CD8-positive, alpha-beta memory T cell (primary cell): ENCODE data around the gene HS6ST3. TPM values are rescaled to one million over a fixed set of nuclear protein-coding genes. Genes with fewer than 3 reads are reported as not detected.

ENCODE experiments used
- CTCF ChIA-PET: fragments of 350-600 bp; sonication (Branson Sonifier 250); formaldehyde crosslinking; loops from one replicate; lab custom pipeline; 2021; ENCODE audit warnings: antibody characterized with exemption; lab: Charles Lee
- POLR2A ChIA-PET: fragments of 350-600 bp; sonication (Branson Sonifier 250); formaldehyde crosslinking; loops from one replicate; lab custom pipeline; 2021; ENCODE audit warnings: antibody characterized with exemption; lab: Charles Lee
- DNase-seq, 5 donors: peaks; one replicate each; pipeline versions ENCODE4 v3.0.0 to v3.0.0-alpha.2; 2020 to 2022; ENCODE audit warnings: mixed read lengths in 1 of 5
- H3K27ac ChIP-seq: one replicate; pipeline ENCODE4 v1.7.0; 2013; ENCODE audit warnings: low read depth, mild to moderate bottlenecking, low read length, moderate library complexity
- H3K27me3 ChIP-seq: 2 replicates; pipeline ENCODE4 v1.7.0; 2013; ENCODE audit warnings: low read length, mild to moderate bottlenecking; ENCODE audit not compliant: insufficient read depth, poor library complexity, severe bottlenecking
- H3K36me3 ChIP-seq: 2 replicates; pipeline ENCODE4 v1.7.0; 2013; ENCODE audit warnings: mild to moderate bottlenecking, low read length, moderate library complexity; ENCODE audit not compliant: insufficient read depth
- H3K4me1 ChIP-seq: 2 replicates; pipeline ENCODE4 v1.7.0; 2013; ENCODE audit warnings: mild to moderate bottlenecking, low read length, moderate library complexity; ENCODE audit not compliant: insufficient read depth
- H3K4me3 ChIP-seq: 2 replicates; pipeline ENCODE4 v1.7.0; 2013; ENCODE audit warnings: mild to moderate bottlenecking, low read length
- H3K9me3 ChIP-seq: 2 replicates; pipeline ENCODE4 v1.7.0; 2013; ENCODE audit warnings: mild to moderate bottlenecking, low read length
- H3K27ac Mint-ChIP-seq, 8 donors: one replicate each; pipeline ENCODE4 v1.8.0; 2020 to 2021; ENCODE audit warnings: mixed read lengths in 8 of 8, mild to moderate bottlenecking in 6 of 8, inconsistent platforms in 3 of 8, moderate library complexity in 3 of 8
- H3K27me3 Mint-ChIP-seq, 2 donors: one replicate each; pipeline ENCODE4 v1.8.0; 2020 to 2021; ENCODE audit warnings: mixed read lengths in 2 of 2, mild to moderate bottlenecking in 1 of 2, moderate library complexity in 1 of 2
- H3K36me3 Mint-ChIP-seq, 3 donors: one replicate each; pipeline ENCODE4 v1.8.0; 2020 to 2021; ENCODE audit warnings: mixed read lengths in 3 of 3, inconsistent platforms in 1 of 3, mild to moderate bottlenecking in 1 of 3
- H3K4me1 Mint-ChIP-seq, 3 donors: one replicate each; pipeline ENCODE4 v1.8.0; 2020 to 2021; ENCODE audit warnings: mixed read lengths in 3 of 3, inconsistent platforms in 1 of 3, mild to moderate bottlenecking in 1 of 3
- H3K4me3 Mint-ChIP-seq, 7 donors: one replicate each; pipeline ENCODE4 v1.8.0; 2020 to 2021; ENCODE audit warnings: mixed read lengths in 7 of 7, mild to moderate bottlenecking in 6 of 7, moderate library complexity in 4 of 7, inconsistent platforms in 2 of 7
- H3K9me3 Mint-ChIP-seq, 5 donors: one replicate each; pipeline ENCODE4 v1.8.0; 2020 to 2022; ENCODE audit warnings: mixed read lengths in 5 of 5, mild to moderate bottlenecking in 3 of 5, moderate library complexity in 2 of 5, inconsistent platforms in 1 of 5
- polyA plus RNA-seq: library from polyadenylated mRNA; unstranded; fragments of 300-500 nt; fragmentation: Illumina TruSeq; gene quantifications from one replicate; pipeline ENCODE4 v1.2.3, GENCODE V29; 2021
- total RNA-seq, 2 experiments: library from RNA; stranded (reverse); gene quantifications; one replicate each; pipeline ENCODE4 v1.2.3, GENCODE V29; 2021

Gene HS6ST3
- total and polyA plus RNA-seq, 3 experiments from 2014 or later = not detected

DNA sequence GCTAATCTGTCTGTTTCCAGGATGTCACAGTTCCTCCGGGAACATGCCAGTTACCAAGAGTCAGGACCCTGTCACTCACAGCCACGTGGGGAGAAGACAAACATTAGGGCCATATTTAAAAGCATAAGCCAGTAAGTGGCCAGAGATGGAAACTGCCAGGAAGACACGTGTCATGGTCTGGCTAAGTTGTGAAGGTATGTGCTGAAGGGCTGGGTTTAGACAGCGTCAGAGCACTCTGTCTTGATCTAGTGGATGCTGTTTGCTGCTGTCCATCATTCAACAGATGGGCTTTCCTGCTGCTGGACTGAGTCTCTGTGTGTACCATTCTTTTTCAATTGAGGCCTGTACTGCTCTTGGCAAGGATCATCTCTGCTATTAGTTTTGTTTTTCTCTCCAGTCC lies 128.6 kb downstream of the HS6ST3 start:
- H3K27ac ChIP-seq = no peak overlapping the region
- H3K4me3 ChIP-seq = no peak overlapping the region
- Mint-ChIP-seq H3K9me3 (peaks cover 2 to 21% (median 5%) of the 10 kb centered on the region in 5 donors), H3K27me3 (peaks cover 0 to 2% of the 10 kb centered on the region in 2 donors), H3K36me3 (no peaks in the 10 kb centered on the region), H3K4me3 (no peak overlapping the region), H3K4me1 (no peaks in the 10 kb centered on the region), H3K27ac (no peak overlapping the region)
- DNase-seq = no peak
- ChIA-PET CTCF (no interaction called here), POLR2A (no interaction called here)
- no peaks in the 10 kb centered on the region for H3K27me3 ChIP-seq
- H3K36me3 ChIP-seq = no peaks in the 10 kb centered on the region
- H3K9me3 ChIP-seq = no peaks in the 10 kb centered on the region
- H3K4me1 ChIP-seq = no peaks in the 10 kb centered on the region

DNA sequence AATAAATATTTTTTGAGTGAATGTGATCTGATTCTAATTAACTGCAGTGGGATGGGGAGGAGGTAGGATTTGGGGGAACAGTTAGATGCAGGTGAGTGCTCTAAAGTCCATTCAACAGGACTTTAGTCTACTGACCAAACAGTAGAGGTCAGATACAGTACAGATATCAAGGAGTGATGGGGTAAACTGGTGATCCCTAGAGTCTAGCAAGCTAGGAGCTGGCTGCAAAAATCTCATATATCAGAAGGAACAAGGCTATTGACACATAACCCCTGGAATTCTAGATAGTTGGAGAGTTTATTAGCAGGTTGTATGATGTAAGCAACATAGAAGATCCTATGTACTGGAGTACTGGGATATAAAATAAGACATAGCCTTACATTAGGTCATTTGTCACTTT lies 131.6 kb downstream of the HS6ST3 start:
- CTCF ChIA-PET = no interaction called here
- H3K9me3 Mint-ChIP-seq = peaks cover 0 to 17% (median 5%) of the 10 kb centered on the region in 5 donors

DNA sequence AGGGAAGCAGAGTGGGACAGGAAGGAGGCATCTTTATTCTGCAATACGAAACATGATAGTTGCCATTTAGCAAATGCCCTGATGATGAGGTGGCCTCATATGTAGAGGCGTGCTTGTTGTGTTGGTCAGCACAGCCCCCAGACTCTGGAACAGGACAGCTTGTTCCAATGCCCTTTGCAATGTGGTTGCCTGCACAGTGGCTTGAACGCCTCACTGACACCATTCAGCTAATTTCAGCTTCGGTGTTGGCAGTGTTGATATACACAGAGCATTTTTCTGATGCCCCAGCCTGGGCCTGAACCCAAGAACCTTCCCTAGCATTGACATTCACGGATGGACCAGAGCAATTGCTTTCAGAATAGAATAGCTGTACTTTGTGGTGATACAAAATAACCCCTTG lies 133.3 kb downstream of the HS6ST3 start:
- no peaks in the 10 kb centered on the region for H3K9me3 ChIP-seq
- Mint-ChIP-seq H3K27me3 (peaks cover 0 to 2% of the 10 kb centered on the region in 2 donors), H3K36me3 (no peaks in the 10 kb centered on the region)

More for the DNA sequence above, 131.6 kb downstream of the HS6ST3 start:
- Mint-ChIP-seq H3K4me1 (no peaks in the 10 kb centered on the region), H3K27me3 (peaks cover 0 to 2% of the 10 kb centered on the region in 2 donors), H3K36me3 (no peaks in the 10 kb centered on the region), H3K27ac (no peak overlapping the region), H3K4me3 (no peak overlapping the region)
- POLR2A ChIA-PET = no interaction called here
- Histone ChIP-seq H3K27me3 (no peaks in the 10 kb centered on the region), H3K9me3 (no peaks in the 10 kb centered on the region), H3K4me3 (no peak overlapping the region), H3K4me1 (no peaks in the 10 kb centered on the region), H3K27ac (no peak overlapping the region), H3K36me3 (no peaks in the 10 kb centered on the region)
- DNase-seq = no peak

DNA sequence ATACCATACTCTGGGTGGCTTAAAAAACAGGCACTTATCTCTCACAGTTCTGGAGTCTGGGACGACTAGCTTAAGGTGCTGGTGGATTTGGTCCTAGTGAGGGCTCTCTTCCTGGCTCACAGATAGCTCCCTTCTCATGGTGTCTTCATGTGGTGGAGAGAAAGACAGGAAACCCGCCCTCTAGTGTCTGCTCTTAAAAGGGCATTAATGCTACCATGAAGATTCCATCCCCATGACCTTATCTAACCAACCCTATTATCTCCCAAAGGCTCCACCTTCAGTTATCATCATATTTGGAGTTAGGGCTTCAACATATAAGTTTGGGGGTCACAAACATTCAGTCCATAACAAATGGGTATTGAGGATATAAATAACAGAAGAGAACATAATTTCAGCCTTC lies 139.4 kb downstream of the HS6ST3 start:
- H3K36me3 Mint-ChIP-seq = no peaks in the 10 kb centered on the region

More for the DNA sequence above, 133.3 kb downstream of the HS6ST3 start:
- Mint-ChIP-seq H3K4me3 (no peak overlapping the region), H3K9me3 (peaks cover 0 to 5% (median 2%) of the 10 kb centered on the region in 5 donors), H3K27ac (no peak overlapping the region), H3K4me1 (no peaks in the 10 kb centered on the region)
- Histone ChIP-seq H3K27me3 (no peaks in the 10 kb centered on the region), H3K4me3 (no peak overlapping the region), H3K36me3 (no peaks in the 10 kb centered on the region), H3K4me1 (no peaks in the 10 kb centered on the region), H3K27ac (no peak overlapping the region)
- ChIA-PET CTCF (no interaction called here), POLR2A (no interaction called here)
- no peak for DNase-seq

DNA sequence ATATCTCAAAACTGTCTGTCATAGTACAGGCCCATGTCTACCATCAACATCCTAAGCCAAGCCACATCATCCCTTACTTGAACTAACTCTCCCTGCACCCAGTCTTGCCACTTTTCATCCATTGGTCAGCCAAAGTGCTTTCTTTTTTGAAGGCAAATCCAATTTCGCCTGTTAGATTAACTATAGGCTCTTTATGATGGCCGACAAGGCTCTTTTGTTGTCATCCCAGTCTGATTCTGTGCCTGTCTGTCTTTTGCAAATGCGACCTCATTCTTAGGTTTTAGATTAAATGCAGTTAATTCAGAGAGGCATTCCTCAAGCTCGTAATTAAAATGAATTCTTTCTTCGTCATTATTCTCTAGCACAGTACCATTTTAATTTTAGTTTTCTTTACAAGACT lies 148.3 kb downstream of the HS6ST3 start:
- Mint-ChIP-seq H3K27me3 (no peaks in the 10 kb centered on the region), H3K36me3 (no peaks in the 10 kb centered on the region), H3K27ac (no peak overlapping the region), H3K9me3 (peaks cover 0 to 6% (median 0%) of the 10 kb centered on the region in 5 donors), H3K4me3 (no peak overlapping the region), H3K4me1 (no peaks in the 10 kb centered on the region)
- Histone ChIP-seq H3K9me3 (no peaks in the 10 kb centered on the region), H3K4me1 (no peaks in the 10 kb centered on the region), H3K36me3 (no peaks in the 10 kb centered on the region), H3K27ac (no peak overlapping the region), H3K27me3 (no peaks in the 10 kb centered on the region), H3K4me3 (no peak overlapping the region)
- DNase-seq = no peak
- ChIA-PET POLR2A (no interaction called here), CTCF (no interaction called here)

More for the DNA sequence above, 139.4 kb downstream of the HS6ST3 start:
- Mint-ChIP-seq H3K4me1 (no peaks in the 10 kb centered on the region), H3K4me3 (no peak overlapping the region), H3K9me3 (peaks cover 0 to 3% (median 0%) of the 10 kb centered on the region in 5 donors), H3K27ac (no peak overlapping the region), H3K27me3 (no peaks in the 10 kb centered on the region)
- Histone ChIP-seq H3K27me3 (no peaks in the 10 kb centered on the region), H3K9me3 (no peaks in the 10 kb centered on the region), H3K27ac (no peak overlapping the region), H3K4me1 (no peaks in the 10 kb centered on the region), H3K4me3 (no peak overlapping the region), H3K36me3 (no peaks in the 10 kb centered on the region)
- CTCF ChIA-PET = no interaction called here
- POLR2A ChIA-PET = no interaction called here
- DNase-seq = no peak

DNA sequence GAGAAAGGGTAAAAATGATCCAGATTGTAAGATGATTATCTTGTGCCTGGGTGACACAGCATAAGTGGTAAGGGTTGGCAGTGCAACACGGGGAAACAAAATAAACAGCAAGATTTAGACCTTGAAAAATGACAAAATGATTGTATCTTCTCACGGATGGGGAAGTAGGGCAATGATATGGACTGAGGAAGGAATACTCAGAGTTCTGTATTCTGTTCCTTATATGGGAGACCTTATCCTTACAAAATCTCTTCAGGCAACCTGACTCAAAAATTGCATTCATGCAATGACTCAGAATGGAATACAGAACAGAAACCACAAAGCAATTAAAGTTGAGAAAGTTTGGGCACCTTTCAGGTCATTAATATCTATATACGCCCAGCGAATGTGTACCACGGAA lies 149.0 kb downstream of the HS6ST3 start:
- Mint-ChIP-seq H3K9me3 (peaks cover 0 to 6% (median 0%) of the 10 kb centered on the region in 5 donors), H3K27me3 (no peaks in the 10 kb centered on the region), H3K36me3 (no peaks in the 10 kb centered on the region), H3K27ac (no peak overlapping the region), H3K4me1 (no peaks in the 10 kb centered on the region), H3K4me3 (no peak overlapping the region)
- no peak for DNase-seq
- no peaks in the 10 kb centered on the region for H3K4me1 ChIP-seq
- H3K9me3 ChIP-seq = no peaks in the 10 kb centered on the region
- no peaks in the 10 kb centered on the region for H3K36me3 ChIP-seq
- no peak overlapping the region for H3K4me3 ChIP-seq
- ChIA-PET CTCF (no interaction called here), POLR2A (no interaction called here)
- H3K27me3 ChIP-seq = no peaks in the 10 kb centered on the region
- no peak overlapping the region for H3K27ac ChIP-seq

DNA sequence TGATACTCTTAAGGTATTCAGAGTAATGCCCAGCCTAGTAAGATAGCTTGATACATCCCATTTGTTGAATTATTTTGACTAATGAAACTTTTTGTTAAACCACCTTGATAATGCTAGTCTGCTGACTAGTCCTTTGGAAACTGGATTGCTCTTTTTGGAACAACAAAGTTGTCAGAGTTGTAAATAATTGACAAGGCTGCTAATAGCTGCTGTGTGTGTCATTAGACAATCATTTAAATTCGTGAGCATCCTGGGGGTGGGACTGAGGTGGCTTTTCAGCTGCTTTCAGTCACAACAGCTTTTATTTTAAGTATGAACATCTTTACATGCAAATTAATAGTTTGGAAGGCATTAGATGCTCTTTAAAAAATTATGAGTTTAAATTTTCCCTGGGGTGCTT lies 153.5 kb downstream of the HS6ST3 start:
- Histone ChIP-seq H3K36me3 (no peaks in the 10 kb centered on the region), H3K27me3 (no peaks in the 10 kb centered on the region), H3K27ac (no peak overlapping the region), H3K4me3 (no peak overlapping the region), H3K9me3 (no peaks in the 10 kb centered on the region), H3K4me1 (no peaks in the 10 kb centered on the region)
- POLR2A ChIA-PET = no interaction called here
- H3K27me3 Mint-ChIP-seq = no peaks in the 10 kb centered on the region
- H3K9me3 Mint-ChIP-seq = peaks cover 0 to 6% (median 0%) of the 10 kb centered on the region in 5 donors
- CTCF ChIA-PET = no interaction called here
- no peaks in the 10 kb centered on the region for H3K36me3 Mint-ChIP-seq
- no peak overlapping the region for H3K4me3 Mint-ChIP-seq
- no peak for DNase-seq
- H3K4me1 Mint-ChIP-seq = no peaks in the 10 kb centered on the region
- no peak overlapping the region for H3K27ac Mint-ChIP-seq

DNA sequence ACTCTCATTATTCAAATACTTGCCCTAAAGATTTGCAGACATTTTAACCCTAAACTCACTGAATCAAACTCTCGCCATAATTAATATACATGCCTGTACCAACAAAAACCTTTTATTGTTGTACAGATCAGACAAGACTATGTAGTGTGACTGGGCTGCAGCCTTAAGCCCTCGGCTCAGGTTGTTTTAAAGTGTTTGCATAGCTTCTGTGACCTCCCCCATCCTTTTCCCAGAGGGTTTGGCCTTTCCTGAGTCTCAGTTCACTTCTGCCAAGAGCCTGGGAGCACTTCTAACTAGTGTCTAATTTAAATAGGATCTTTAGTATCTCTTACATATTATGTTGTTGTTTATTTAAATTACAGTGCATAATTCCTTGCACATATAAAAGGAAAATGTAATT lies 158.2 kb downstream of the HS6ST3 start:
- Mint-ChIP-seq H3K4me3 (no peak overlapping the region), H3K9me3 (peaks cover 0 to 14% (median 1%) of the 10 kb centered on the region in 5 donors), H3K4me1 (no peaks in the 10 kb centered on the region), H3K27ac (no peak overlapping the region), H3K27me3 (no peaks in the 10 kb centered on the region), H3K36me3 (no peaks in the 10 kb centered on the region)
- ChIA-PET POLR2A (no interaction called here), CTCF (no interaction called here)
- H3K36me3 ChIP-seq = no peaks in the 10 kb centered on the region
- H3K27me3 ChIP-seq = no peaks in the 10 kb centered on the region
- no peak overlapping the region for H3K27ac ChIP-seq
- H3K4me3 ChIP-seq = no peak overlapping the region
- no peaks in the 10 kb centered on the region for H3K4me1 ChIP-seq
- DNase-seq = no peak
- H3K9me3 ChIP-seq = no peaks in the 10 kb centered on the region

DNA sequence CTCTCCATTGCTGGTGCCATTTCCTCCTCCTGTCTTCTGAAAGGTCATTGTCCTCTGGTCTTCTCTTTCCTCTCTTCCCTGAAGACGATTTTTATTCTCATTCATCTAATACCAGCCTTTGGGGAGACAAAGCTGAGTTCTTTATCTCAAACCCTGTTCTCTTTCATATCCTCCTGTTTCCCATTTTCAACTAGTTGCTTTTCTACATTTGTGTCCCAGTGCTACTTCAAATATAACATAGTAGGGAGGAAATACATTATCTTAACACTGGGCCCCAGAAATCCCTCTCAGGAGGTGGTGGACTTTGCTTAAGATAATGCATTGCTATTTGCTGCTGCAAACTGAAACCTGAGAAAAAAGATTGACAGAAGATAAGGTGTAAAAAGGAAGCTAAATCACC lies 159.1 kb downstream of the HS6ST3 start:
- no peaks in the 10 kb centered on the region for H3K27me3 Mint-ChIP-seq
- no peak overlapping the region for H3K27ac Mint-ChIP-seq
- peaks cover 0 to 14% (median 1%) of the 10 kb centered on the region in 5 donors for H3K9me3 Mint-ChIP-seq
- H3K4me3 ChIP-seq = no peak overlapping the region
- no peaks in the 10 kb centered on the region for H3K4me1 Mint-ChIP-seq
- no peaks in the 10 kb centered on the region for H3K4me1 ChIP-seq
- no peak overlapping the region for H3K4me3 Mint-ChIP-seq
- no peaks in the 10 kb centered on the region for H3K9me3 ChIP-seq
- CTCF ChIA-PET = no interaction called here
- DNase-seq = no peak
- no peaks in the 10 kb centered on the region for H3K36me3 ChIP-seq
- no peaks in the 10 kb centered on the region for H3K27me3 ChIP-seq
- no peak overlapping the region for H3K27ac ChIP-seq
- POLR2A ChIA-PET = no interaction called here
- no peaks in the 10 kb centered on the region for H3K36me3 Mint-ChIP-seq
